ENCODE measurements around the gene RBM38.
"Not testable (repeated sequence)": the region's sequence is repeated elsewhere in the genome, so short reads cannot be mapped to it uniquely, and the experiment has no call there.

DNA sequence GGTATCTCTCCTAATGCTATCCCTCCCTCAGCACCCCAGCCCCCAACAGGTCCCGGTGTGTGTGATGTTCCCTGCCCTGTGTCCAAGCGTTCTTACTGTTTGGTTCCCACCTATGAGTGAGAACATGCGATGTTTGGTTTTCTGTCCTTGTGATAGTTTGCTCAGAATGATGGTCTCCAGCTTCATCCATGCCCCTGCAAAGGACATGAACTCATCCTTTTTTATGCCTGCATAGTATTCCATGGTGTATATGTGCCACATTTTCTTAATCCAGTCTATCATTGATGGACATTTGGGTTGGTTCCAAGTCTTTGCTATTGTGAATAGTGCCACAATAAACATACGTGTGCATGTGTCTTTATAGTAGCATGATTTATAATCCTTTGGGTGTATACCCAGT, 28.3 kb downstream of the RBM38 start:
- TF ChIP-seq TEAD3 (CRISPR knock-in tag; optimal IDR thresholded peaks at IDR 0.05; ENCODE audit: borderline replicate concordance); SRF (IDR thresholded peaks at IDR 0.05; ENCODE audit: low read depth, low read length): not testable (repeated sequence)
